HG02763 (cell line): ENCODE data around the gene IL24.
"Not testable (repeated sequence)": the region's sequence is repeated elsewhere in the genome, so short reads cannot be mapped to it uniquely, and the experiment has no call there.

ENCODE experiments used
- ATAC-seq: cut with Tn5 transposase; IDR thresholded peaks from one replicate; pipeline ENCODE4 v1.9.1; 2021; ENCODE audit warnings: mild to moderate bottlenecking, moderate library complexity; ENCODE audit not compliant: unreplicated experiment

Gene IL24

GRCh38 chr1:206897175-206897574 lies at the start of gene IL24:
TSS of gene IL24 (plus strand) at chr1:206897443. CDS start at chr1:206897833, 390 bp downstream.
- no peak for ATAC-seq

GRCh38 chr1:206847946-206848345 lies 49.3 kb upstream of the IL24 start:
- no peak for ATAC-seq

- no peak for ATAC-seq
Measured at GRCh38 chr1:206850401-206850800, 46.8 kb upstream of the IL24 start.

- ATAC-seq = no peak
Measured at GRCh38 chr1:206851341-206852010, 45.8 kb upstream of the IL24 start.

GRCh38 chr1:206852662-206853061 lies 44.6 kb upstream of the IL24 start:
- not testable (repeated sequence) for ATAC-seq

DNA sequence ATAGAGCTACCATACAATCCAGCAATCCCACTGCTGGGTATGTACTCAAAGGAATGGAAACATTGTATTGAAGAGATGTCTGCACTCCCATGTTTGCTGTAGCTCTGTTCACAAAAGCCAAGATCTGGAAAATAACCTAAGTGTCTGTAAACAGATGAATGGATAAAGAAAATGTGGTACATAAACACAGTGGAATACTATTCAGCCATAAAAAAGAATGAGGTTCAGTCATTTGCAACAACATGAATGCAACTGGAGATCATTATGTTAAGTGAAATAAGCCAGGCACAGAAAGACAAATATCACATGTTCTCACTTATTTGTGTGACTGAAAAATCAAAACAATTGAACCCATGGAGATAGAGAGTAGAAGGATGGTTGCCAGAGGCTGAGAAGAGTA lies 43.5 kb upstream of the IL24 start:
- not testable (repeated sequence) for ATAC-seq

GRCh38 chr1:206854401-206855129 lies 42.7 kb upstream of the IL24 start:
- ATAC-seq = no peak

DNA sequence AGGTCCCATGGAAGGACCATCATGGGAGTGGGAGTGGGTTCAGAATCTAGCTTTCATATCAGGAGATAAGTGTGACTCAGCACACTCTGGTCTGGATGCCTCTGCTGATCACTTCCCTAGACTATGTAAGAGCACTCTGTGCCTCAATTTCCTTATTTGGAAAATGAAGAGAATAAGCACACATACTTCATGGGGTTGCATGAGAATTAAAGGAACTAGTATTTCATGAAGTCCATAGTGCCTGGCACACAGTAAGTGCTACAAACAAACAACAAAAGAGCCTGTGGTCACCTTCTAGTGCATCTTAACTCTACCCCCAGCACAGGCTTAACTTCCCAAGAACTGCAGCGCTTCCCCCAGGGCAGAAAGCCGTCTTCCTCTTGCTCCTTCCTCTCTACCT lies 41.4 kb upstream of the IL24 start:
- ATAC-seq = no peak

- no peak for ATAC-seq
Measured at GRCh38 chr1:206856674-206857464, 40.4 kb upstream of the IL24 start.

- ATAC-seq = no peak
Measured at GRCh38 chr1:206859082-206859521, 38.1 kb upstream of the IL24 start.

DNA sequence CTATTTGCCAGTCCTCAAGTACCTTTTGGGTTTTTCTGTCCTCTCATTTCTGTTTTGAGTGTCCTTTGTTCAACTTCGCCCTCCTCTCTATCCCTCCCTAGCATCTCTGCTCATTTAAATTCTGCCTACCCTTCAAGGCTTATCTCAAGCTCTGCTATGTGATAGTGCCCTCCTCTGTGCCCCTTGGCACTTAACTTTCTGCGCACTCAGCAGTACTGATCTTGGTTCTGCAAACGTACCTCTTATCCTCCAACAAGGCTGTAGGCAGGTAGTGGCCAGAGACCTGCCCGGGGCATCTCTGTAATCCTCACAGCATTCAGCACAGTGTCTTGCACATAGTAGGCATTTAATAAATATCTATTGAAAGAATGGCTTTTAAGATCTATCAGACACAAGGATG lies 37.1 kb upstream of the IL24 start:
- no peak for ATAC-seq

DNA sequence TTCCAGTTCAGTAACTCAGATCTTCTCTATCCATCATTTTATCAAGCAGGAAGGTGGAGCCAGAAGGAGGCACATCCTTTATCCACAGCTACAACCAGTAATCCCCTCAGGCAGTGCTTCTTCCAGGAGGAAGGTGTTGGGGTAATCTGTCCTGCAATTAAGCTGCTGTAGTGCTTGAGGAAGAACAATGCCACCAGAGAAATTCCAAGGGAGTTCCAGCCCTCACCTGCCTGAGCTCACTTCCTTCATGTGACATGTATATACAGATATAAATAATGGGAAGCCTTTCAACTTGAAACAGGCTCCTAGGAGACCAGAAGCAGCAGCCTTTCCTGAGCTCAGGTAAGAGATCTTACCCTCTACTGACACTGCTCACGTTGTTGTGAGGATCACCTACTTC lies 34.0 kb upstream of the IL24 start:
- ATAC-seq = no peak

GRCh38 chr1:206864939-206865671 lies 32.1 kb upstream of the IL24 start, which contains the start of gene IL20:
TSS of gene IL20 (plus strand) at chr1:206865623. CDS start at chr1:206865853, 230 bp downstream.
- no peak for ATAC-seq

DNA sequence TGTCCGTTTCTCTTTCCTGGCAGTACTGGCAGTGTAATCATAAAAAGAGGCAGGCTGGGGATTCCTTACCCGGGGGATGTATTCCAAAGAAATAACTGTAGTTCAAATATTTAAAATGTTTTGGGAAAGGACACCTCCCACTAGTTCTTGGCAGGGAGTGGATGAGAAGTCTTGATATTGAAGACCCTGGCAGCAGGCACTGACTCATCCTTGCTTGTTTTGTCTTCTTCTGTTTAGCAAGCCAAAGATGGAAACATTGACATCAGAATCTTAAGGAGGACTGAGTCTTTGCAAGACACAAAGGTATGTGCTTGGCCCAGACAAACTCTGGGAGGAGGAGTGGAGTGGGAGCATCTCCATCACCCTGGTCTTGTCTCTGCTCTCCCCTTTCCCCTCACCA lies 31.2 kb upstream of the IL24 start:
- ATAC-seq = no peak

DNA sequence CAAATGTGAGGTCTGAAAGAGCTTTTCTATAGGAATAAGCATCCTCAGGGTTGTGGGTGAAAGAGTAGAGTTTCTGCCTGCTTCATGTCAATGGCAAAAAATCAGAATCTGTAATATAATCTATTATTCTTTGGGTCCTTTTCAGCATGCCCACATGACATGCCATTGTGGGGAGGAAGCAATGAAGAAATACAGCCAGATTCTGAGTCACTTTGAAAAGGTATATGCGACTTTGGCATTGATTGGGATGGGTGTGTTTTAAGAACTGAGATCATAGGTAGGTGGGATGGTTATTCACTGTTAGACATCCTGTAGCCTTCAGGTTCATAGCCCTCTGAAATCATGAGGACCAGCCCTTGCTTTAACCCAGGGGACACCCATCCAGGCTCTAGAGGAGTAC lies 30.0 kb upstream of the IL24 start:
- ATAC-seq = no peak

DNA sequence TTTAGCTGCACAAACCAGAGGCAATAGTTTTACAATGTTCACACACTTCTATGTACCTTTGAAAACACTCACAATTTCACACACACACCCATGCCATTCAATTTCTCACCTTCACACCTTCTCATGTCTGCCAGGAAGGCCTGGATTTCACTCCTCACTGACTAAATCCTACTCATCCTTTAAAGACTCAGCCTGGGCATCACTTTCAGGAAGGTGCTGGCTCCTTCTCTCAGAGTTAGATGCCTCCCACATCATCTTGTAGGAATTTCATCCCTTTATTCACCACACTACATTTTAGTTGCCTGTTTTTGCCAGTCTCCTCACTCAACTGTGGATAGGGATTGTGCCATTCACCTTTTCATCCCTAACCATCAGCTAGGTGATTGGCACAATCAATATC lies 29.5 kb upstream of the IL24 start:
- ATAC-seq = no peak

GRCh38 chr1:206868264-206868663 lies 29.0 kb upstream of the IL24 start:
- no peak for ATAC-seq

DNA sequence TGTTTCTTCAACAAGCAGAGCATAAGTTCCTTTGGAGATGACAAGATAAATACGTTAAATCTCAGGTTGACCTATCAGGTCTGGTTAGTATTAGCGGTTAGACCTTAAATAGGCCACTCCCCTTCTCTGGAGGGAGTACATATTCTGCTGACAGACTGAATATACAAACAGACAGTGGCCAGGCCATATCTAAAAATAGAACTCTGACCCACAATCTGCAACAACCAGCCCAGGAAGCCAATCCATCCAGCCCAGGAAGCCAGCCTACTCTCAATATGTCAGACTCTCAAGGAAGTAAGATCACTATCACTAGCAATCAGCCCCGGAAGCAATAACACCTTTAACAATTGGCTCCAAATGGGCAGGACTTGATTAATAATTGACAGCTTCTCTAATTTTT lies 25.1 kb upstream of the IL24 start:
- ATAC-seq = no peak

- ATAC-seq = no peak
Measured at GRCh38 chr1:206873603-206874188, 23.5 kb upstream of the IL24 start.

GRCh38 chr1:206875752-206876377 lies 21.4 kb upstream of the IL24 start:
- ATAC-seq = no peak
